IMR-90 (cell line): ENCODE measurements around the gene AHNAK2. TPM values are rescaled to one million over a fixed set of nuclear protein-coding genes. Genes with fewer than 3 reads are reported as not detected.

Experiments
- ATAC-seq: fragments of 200-7000 bp; cut with Tn5 transposase; 2 replicates; pipeline ENCODE4 v1.9.1; 2020; ENCODE audit warnings: low read depth, mild to moderate bottlenecking, moderate library complexity
- BruUV-seq: library from RNA; stranded (reverse); fragments of 400-500 nt; replicated peaks from 2 replicates; lab custom pipeline; 2021; lab: Mats Ljungman, UMichigan
- CTCF ChIA-PET: fragments of 300-600 bp; formaldehyde crosslinking; extraction: SDS; loops from one replicate; lab custom pipeline; 2021; ENCODE audit warnings: antibody characterized with exemption; lab: Yijun Ruan, JAX
- POLR2A ChIA-PET: fragments of 300-600 bp; sonication (Branson Sonifier 250); formaldehyde crosslinking; loops from one replicate; lab custom pipeline; 2022; ENCODE audit warnings: antibody characterized with exemption; ENCODE audit not compliant: unreplicated experiment; lab: Charles Lee
- DNase-seq: peaks from one replicate; pipeline ENCODE4 v3.0.0; 2013
- H2AFZ ChIP-seq: replicated peaks from 2 replicates; pipeline ENCODE3; 2013; ENCODE audit warnings: low read length, mild to moderate bottlenecking; ENCODE audit not compliant: poor library complexity
- H2AK5ac ChIP-seq: 2 replicates; pipeline ENCODE4 v1.6.1; 2013; ENCODE audit warnings: low read depth, low read length, inconsistent platforms
- H2AK9ac ChIP-seq: replicated peaks from 2 replicates; pipeline ENCODE3; 2013; ENCODE audit warnings: mild to moderate bottlenecking, low read depth, low read length, moderate library complexity; ENCODE audit not compliant: poor library complexity
- H2BK120ac ChIP-seq: 2 replicates; pipeline ENCODE4 v1.6.1; 2013; ENCODE audit warnings: low read depth, low read length, inconsistent platforms
- H2BK15ac ChIP-seq: 3 replicates; pipeline ENCODE4 v1.6.1; 2013; ENCODE audit warnings: low read depth, low read length, inconsistent platforms
- H2BK20ac ChIP-seq: 2 replicates; pipeline ENCODE4 v1.6.1; 2013; ENCODE audit warnings: low read depth, mild to moderate bottlenecking, inconsistent platforms, low read length, moderate library complexity
- H2BK5ac ChIP-seq: 2 replicates; pipeline ENCODE4 v1.6.1; 2013; ENCODE audit warnings: mild to moderate bottlenecking, low read depth, low read length, inconsistent platforms; ENCODE audit not compliant: poor library complexity, severe bottlenecking
- H3K14ac ChIP-seq: replicated peaks from 2 replicates; pipeline ENCODE4 v1.6.1; 2013; ENCODE audit warnings: low read depth, low read length, inconsistent platforms
- H3K18ac ChIP-seq: 2 replicates; pipeline ENCODE4 v1.6.1; 2013; ENCODE audit warnings: low read depth, low read length, control low read depth
- H3K23ac ChIP-seq: 2 replicates; pipeline ENCODE4 v1.6.1; 2013; ENCODE audit warnings: low read depth, low read length, inconsistent platforms
- H3K27ac ChIP-seq: 2 replicates; pipeline ENCODE4 v1.5.1; 2013; ENCODE audit warnings: mild to moderate bottlenecking, control low read depth, low read length; ENCODE audit not compliant: insufficient read depth
- H3K27me3 ChIP-seq: 2 replicates; pipeline ENCODE4 v1.6.1; 2013; ENCODE audit warnings: low read length; ENCODE audit not compliant: control insufficient read depth, insufficient read depth
- H3K36me3 ChIP-seq: 2 replicates; pipeline ENCODE4 v1.6.1; 2013; ENCODE audit warnings: low read length, mixed read lengths; ENCODE audit not compliant: control insufficient read depth, insufficient read depth
- H3K4ac ChIP-seq: 2 replicates; pipeline ENCODE4 v1.6.1; 2013; ENCODE audit warnings: low read depth, low read length, inconsistent platforms
- H3K4me1 ChIP-seq: 2 replicates; pipeline ENCODE4 v1.6.1; 2013; ENCODE audit warnings: low read length, mixed read lengths; ENCODE audit not compliant: control insufficient read depth, insufficient read depth
- H3K4me2 ChIP-seq: 2 replicates; pipeline ENCODE4 v1.6.1; 2013; ENCODE audit warnings: low read depth, mild to moderate bottlenecking, control low read depth, low read length, moderate library complexity
- H3K4me3 ChIP-seq: 2 replicates; pipeline ENCODE4 v1.5.1; 2013; ENCODE audit warnings: low read depth, mild to moderate bottlenecking, control low read depth, low read length, moderate library complexity; ENCODE audit not compliant: insufficient read depth
- H3K56ac ChIP-seq: 2 replicates; pipeline ENCODE4 v1.6.1; 2013; ENCODE audit warnings: low read length, inconsistent platforms; ENCODE audit not compliant: insufficient read depth; ENCODE audit errors: extremely low read depth
- H3K79me1 ChIP-seq, 2 experiments: 2 replicates each; pipeline ENCODE4 v1.6.1; 2013; ENCODE audit warnings: low read length in 2 of 2, inconsistent platforms in 1 of 2, low read depth in 1 of 2
- H3K9ac ChIP-seq: 2 replicates; pipeline ENCODE4 v1.6.1; 2013; ENCODE audit warnings: low read depth, low read length, control low read depth
- H3K9me1 ChIP-seq: 2 replicates; pipeline ENCODE4 v1.6.1; 2013; ENCODE audit warnings: low read length, inconsistent platforms; ENCODE audit not compliant: insufficient read depth
- H3K9me3 ChIP-seq: 2 replicates; pipeline ENCODE4 v1.6.1; 2013; ENCODE audit warnings: low read length; ENCODE audit not compliant: control insufficient read depth, insufficient read depth
- H4K20me1 ChIP-seq: 2 replicates; pipeline ENCODE4 v1.6.1; 2013; ENCODE audit warnings: low read length, inconsistent platforms; ENCODE audit not compliant: insufficient read depth
- H4K5ac ChIP-seq: 2 replicates; pipeline ENCODE4 v1.6.1; 2013; ENCODE audit warnings: mild to moderate bottlenecking, low read depth, low read length, control low read depth
- H4K8ac ChIP-seq, 2 experiments: 2 replicates each; pipeline ENCODE4 v1.6.1; 2013; ENCODE audit warnings: low read depth in 2 of 2, low read length in 2 of 2, control low read depth in 1 of 2, inconsistent platforms in 1 of 2
- H4K91ac ChIP-seq: 2 replicates; pipeline ENCODE4 v1.6.1; 2013; ENCODE audit warnings: low read depth, low read length, inconsistent platforms; ENCODE audit not compliant: insufficient read depth
- BHLHE40 ChIP-seq: fragments of 150-350 bp; IDR thresholded peaks from 2 replicates; pipeline ENCODE4 v1.6.1; 2016; ENCODE audit warnings: mild to moderate bottlenecking, low read depth, low read length
- CEBPB ChIP-seq: IDR thresholded peaks from 2 replicates; pipeline ENCODE4 v1.6.1; 2012; ENCODE audit warnings: low read depth, low read length, improper control_type of control experiment
- CHD1 ChIP-seq: IDR thresholded peaks from 2 replicates; pipeline ENCODE4 v1.6.1; 2012; ENCODE audit warnings: low read depth, low read length, improper control_type of control experiment
- CTCF ChIP-seq: conservative IDR thresholded peaks from 2 replicates; pipeline ENCODE4 v1.5.1; 2012; ENCODE audit warnings: mild to moderate bottlenecking, low read depth, low read length, improper control_type of control experiment
- ELK1 ChIP-seq: fragments of 150-350 bp; IDR thresholded peaks from 2 replicates; pipeline ENCODE4 v1.6.1; 2016; ENCODE audit warnings: low read depth, mild to moderate bottlenecking, low read length, moderate library complexity, borderline replicate concordance
- FOS ChIP-seq: fragments of 150-350 bp; IDR thresholded peaks from 2 replicates; pipeline ENCODE4 v1.6.1; 2016; ENCODE audit warnings: low read depth, low read length
- MAFK ChIP-seq: IDR thresholded peaks from 2 replicates; pipeline ENCODE4 v1.6.1; 2012; ENCODE audit warnings: low read depth, low read length, improper control_type of control experiment
- MAZ ChIP-seq: IDR thresholded peaks from 2 replicates; pipeline ENCODE4 v1.6.1; 2012; ENCODE audit warnings: low read depth, mild to moderate bottlenecking, low read length, improper control_type of control experiment, moderate library complexity, borderline replicate concordance
- MXI1 ChIP-seq: IDR thresholded peaks from 2 replicates; pipeline ENCODE4 v1.6.1; 2012; ENCODE audit warnings: low read depth, mild to moderate bottlenecking, low read length, moderate library complexity, borderline replicate concordance
- NFE2L2 ChIP-seq: fragments of 150-350 bp; IDR thresholded peaks from 2 replicates; pipeline ENCODE4 v1.6.1; 2016; ENCODE audit warnings: low read depth, mild to moderate bottlenecking, low read length
- POLR2A ChIP-seq: IDR thresholded peaks from 2 replicates; pipeline ENCODE4 v1.6.1; 2012; ENCODE audit warnings: mild to moderate bottlenecking, low read depth, low read length
- RAD21 ChIP-seq: IDR thresholded peaks from 2 replicates; pipeline ENCODE4 v1.6.1; 2012; ENCODE audit warnings: low read length, improper control_type of control experiment
- RCOR1 ChIP-seq: IDR thresholded peaks from 2 replicates; pipeline ENCODE4 v1.6.1; 2012; ENCODE audit warnings: mild to moderate bottlenecking, low read length, improper control_type of control experiment; ENCODE audit not compliant: insufficient replicate concordance
- RFX5 ChIP-seq: IDR thresholded peaks from 2 replicates; pipeline ENCODE4 v1.8.0; 2012; ENCODE audit warnings: low read depth, mild to moderate bottlenecking, low read length, moderate library complexity
- SMC3 ChIP-seq: fragments of 150-350 bp; IDR thresholded peaks from 2 replicates; pipeline ENCODE4 v1.6.1; 2016; ENCODE audit warnings: low read depth, mild to moderate bottlenecking, antibody characterized with exemption, low read length, moderate library complexity
- USF2 ChIP-seq: fragments of 150-350 bp; IDR thresholded peaks from 2 replicates; pipeline ENCODE4 v1.6.1; 2017; ENCODE audit warnings: mild to moderate bottlenecking, antibody characterized with exemption, low read length, low read depth
- WGBS, 2 experiments: methylation state at CpG; one replicate each; pipeline versions ENCODE4 v1.1.5 to v1.1.7; 2013; ENCODE audit warnings: missing lambda C conversion rate in 2 of 2; ENCODE audit not compliant: insufficient read length in 1 of 2; ENCODE audit errors: extremely low coverage in 2 of 2; 5-methylcytosine and 5-hydroxymethylcytosine counted together
- dilution Hi-C: fragments of 300-500 bp; cut with HindIII; formaldehyde crosslinking; loops from one replicate; pipeline ENCODE4 v1.14.3; 2018; ENCODE audit warnings: low sequenced_read_pairs; ENCODE audit not compliant: unreplicated experiment
- in situ Hi-C: fragments of 300-500 bp; cut with MboI; formaldehyde crosslinking; loops from 3 replicates; pipeline ENCODE4 v1.14.3; 2019; ENCODE audit warnings: low sequenced_read_pairs, inconsistent platforms, mixed read lengths
- intact Hi-C: fragments of 100-400 bp; cut with micrococcal nuclease; formaldehyde crosslinking; loops from 2 replicates; pipeline ENCODE4 v1.10.0; 2022
- polyA plus RNA-seq, 3 experiments: library from polyadenylated mRNA; depleted of rRNA; stranded (reverse); fragments of >200 nt; gene quantifications; 2 replicates each; pipeline ENCODE4 v1.2.3, GENCODE V29; 2012; ENCODE audit warnings: low replicate concordance in 1 of 3
- total RNA-seq: library from RNA; depleted of rRNA; stranded (reverse); fragments of >200 nt; gene quantifications from 2 replicates; pipeline ENCODE4 v1.2.3, GENCODE V29; 2012

Gene AHNAK2
- total and polyA plus RNA-seq, 2 of the 4 experiments (the other 2 are of a cell fraction): 2.6 to 7.9 TPM

GRCh38 chr14:104899781-104900180, 78.4 kb downstream of the AHNAK2 start:
- WGBS, 2 experiments: no CpG with 5 or more reads among the region's 2 CpGs
- DNase-seq: no peak
- H3K14ac ChIP-seq: no peak overlapping the region
- no peak overlapping the region for H3K4me2 ChIP-seq
- H3K18ac ChIP-seq: no peak overlapping the region
- H3K9me3 ChIP-seq: 0 out of 2 replicates have a peak, but pooled peaks cover 2% of the 10 kb centered on the region
- H4K8ac ChIP-seq: no peak overlapping the region
- no peak overlapping the region for H4K5ac ChIP-seq
- H2BK15ac ChIP-seq: no peak overlapping the region
- no peaks in the 10 kb centered on the region; the same call in 1 of the 2 replicates for H3K4me1 ChIP-seq
- dilution Hi-C loops (no loop called here), in situ Hi-C loops (no loop called here), intact Hi-C loops (no loop called here)
- no peak overlapping the region for H3K9ac ChIP-seq
- H3K27ac ChIP-seq: no peak overlapping the region
- no peak overlapping the region for H2BK20ac ChIP-seq
- H3K4me3 ChIP-seq: no peak overlapping the region
- H3K27me3 ChIP-seq: peaks cover 20% of the 10 kb centered on the region
- no peak overlapping the region for H3K23ac ChIP-seq
- no peak overlapping the region for H4K91ac ChIP-seq
- H3K79me1 ChIP-seq: no peaks in the 10 kb centered on the region
- no peak overlapping the region for H2BK5ac ChIP-seq
- no peak overlapping the region for H3K56ac ChIP-seq
- peaks cover under 1% of the 10 kb centered on the region; the same call in 1 of the 2 replicates for H3K36me3 ChIP-seq
- no peak overlapping the region for H2AK5ac ChIP-seq
- ChIA-PET POLR2A (no interaction called here), CTCF (no interaction called here)
- no TSS peak for BruUV-seq
- no peak overlapping the region for H2BK120ac ChIP-seq
- TF ChIP-seq RCOR1: no peak
- no peak for TF ChIP-seq MXI1
- no peak for TF ChIP-seq FOS
- TF ChIP-seq CHD1: no peak
- TF ChIP-seq CEBPB: no peak
- TF ChIP-seq USF2: no peak
- TF ChIP-seq RFX5: no peak
- TF ChIP-seq BHLHE40: no peak
- no peak for TF ChIP-seq NFE2L2
- no peak for TF ChIP-seq MAFK
- TF ChIP-seq CTCF: no peak
- TF ChIP-seq POLR2A: no peak
- no peak for TF ChIP-seq SMC3
- TF ChIP-seq ELK1: no peak
- no peak for TF ChIP-seq MAZ
- no peak for TF ChIP-seq RAD21
- H4K20me1 ChIP-seq: no peaks in the 10 kb centered on the region; the same call in 1 of the 2 replicates
- H3K9me1 ChIP-seq: no peaks in the 10 kb centered on the region
- H2AFZ ChIP-seq: no peak overlapping the region
- no peak overlapping the region for H2AK9ac ChIP-seq
- H3K4ac ChIP-seq: no peak overlapping the region
- ATAC-seq: no peak
